HepG2 (cell line): Measurements from ENCODE around the gene METTL23. TPM values are rescaled to one million over a fixed set of nuclear protein-coding genes. Genes with fewer than 3 reads are reported as not detected.
A peak's percentile ranks its signal among the peaks of the same experiment; 100 is the strongest.

ENCODE experiments used
- ATAC-seq: fragments of 200-7000 bp; cut with Tn5 transposase; 3 replicates; pipeline ENCODE4 v1.9.1; 2020; ENCODE audit warnings: mild to moderate bottlenecking, moderate library complexity
- BruUV-seq: library from RNA; stranded (reverse); fragments of 400-500 nt; replicated peaks from 2 replicates; lab custom pipeline; 2021; lab: Mats Ljungman, UMichigan
- CTCF ChIA-PET: fragments of 300-600 bp; formaldehyde crosslinking; extraction: SDS; loops from one replicate; lab custom pipeline; 2021; ENCODE audit warnings: low total read pairs, inconsistent platforms, low intra/inter-chr PET ratio; lab: Yijun Ruan, JAX
- POLR2A ChIA-PET: fragments of 350-600 bp; sonication (Branson Sonifier 250); formaldehyde crosslinking; loops from one replicate; lab custom pipeline; 2020; ENCODE audit warnings: antibody characterized with exemption, inconsistent platforms; lab: Yijun Ruan, JAX
- DNase-seq: peaks from one replicate; pipeline ENCODE4 v3.0.0-alpha.2; 2015; ENCODE audit warnings: low spot score
- FAIRE-seq: peaks from 3 replicates; lab custom pipeline; 2011; peaks lifted over from hg19 to GRCh38; lab: Jason Lieb, UNC
- H2AFZ ChIP-seq: one replicate; pipeline ENCODE4 v1.6.1; 2011; ENCODE audit warnings: low read length, inconsistent platforms
- H3K27ac ChIP-seq: fragments of 300-600 bp; 3 replicates; pipeline ENCODE4 v1.8.0; 2011; ENCODE audit warnings: mixed run types, mild to moderate bottlenecking, mixed read lengths, low read length, inconsistent platforms; ENCODE audit not compliant: insufficient read depth; ENCODE audit errors: extremely low read length
- H3K27me3 ChIP-seq, 2 experiments: fragments of 200-600 bp in 1 of 2; 2 replicates in 1 of 2; 3 replicates in 1 of 2; pipeline versions ENCODE4 v1.6.0 to v1.8.0; 2011; ENCODE audit warnings: low read length in 2 of 2, mild to moderate bottlenecking in 2 of 2, moderate library complexity in 2 of 2, inconsistent platforms in 1 of 2; ENCODE audit not compliant: insufficient read depth in 2 of 2, control insufficient read depth in 1 of 2
- H3K36me3 ChIP-seq, 2 experiments: fragments of 200-600 bp in 1 of 2; replicated peaks in 1 of 2; 2 replicates in 1 of 2; 3 replicates in 1 of 2; pipeline versions ENCODE4 v1.5.1 to v1.8.0; 2011; ENCODE audit warnings: low read length in 2 of 2, inconsistent platforms in 1 of 2; ENCODE audit not compliant: insufficient read depth in 2 of 2, control insufficient read depth in 1 of 2
- H3K4me1 ChIP-seq: 2 replicates; pipeline ENCODE4 v1.5.1; 2012; ENCODE audit warnings: low read length, inconsistent platforms; ENCODE audit not compliant: insufficient read depth
- H3K4me2 ChIP-seq: 2 replicates; pipeline ENCODE4 v1.6.0; 2011; ENCODE audit warnings: low read depth, low read length, inconsistent platforms
- H3K4me3 ChIP-seq, 3 experiments: fragments of 200-600 bp in 1 of 3; sonication (generic), shearing (Covaris generic) in 1 of 3; replicated peaks in 1 of 3; 2 replicates each; pipeline ENCODE4 v1.5.1; 2011 to 2016; ENCODE audit warnings: low read length in 3 of 3, inconsistent platforms in 2 of 3, low read depth in 2 of 3, mild to moderate bottlenecking in 2 of 3, control low read depth in 1 of 3, mixed read lengths in 1 of 3; ENCODE audit not compliant: insufficient read depth in 1 of 3
- H3K79me2 ChIP-seq: one replicate; pipeline ENCODE4 v1.6.1; 2011; ENCODE audit warnings: low read length, inconsistent platforms; ENCODE audit not compliant: insufficient read depth
- H3K9ac ChIP-seq: 2 replicates; pipeline ENCODE4 v1.6.0; 2011; ENCODE audit warnings: mild to moderate bottlenecking, low read depth, low read length, inconsistent platforms; ENCODE audit not compliant: insufficient read depth
- H3K9me3 ChIP-seq: 2 replicates; pipeline ENCODE4 v1.5.1; 2012; ENCODE audit warnings: mild to moderate bottlenecking, low read length
- H4K20me1 ChIP-seq: 2 replicates; pipeline ENCODE4 v1.6.0; 2011; ENCODE audit warnings: inconsistent platforms, mild to moderate bottlenecking, low read length, moderate library complexity; ENCODE audit not compliant: insufficient read depth
- ARNT ChIP-seq: fragments of 450-650 bp; IDR thresholded peaks from 2 replicates; pipeline ENCODE4 v1.6.1; 2017
- CENPT ChIP-seq: sonication (generic); formaldehyde crosslinking; IDR thresholded peaks from 2 replicates; pipeline ENCODE4 v1.8.0; 2022; ENCODE audit warnings: low read depth, mild to moderate bottlenecking, moderate library complexity, missing genetic modification reagents
- CREM ChIP-seq, 2 experiments: sonication (generic) in 1 of 2; formaldehyde crosslinking in 1 of 2; IDR thresholded peaks; 2 replicates each; pipeline versions ENCODE4 v1.4.0 to v1.6.1; 2016 to 2020; ENCODE audit warnings: antibody characterized with exemption in 1 of 2, mild to moderate bottlenecking in 1 of 2, missing genetic modification reagents in 1 of 2
- DNMT3B ChIP-seq: conservative IDR thresholded peaks from 2 replicates; pipeline ENCODE4 v1.6.1; 2016; ENCODE audit warnings: missing biosample characterization, control low read depth
- GABPB1 ChIP-seq: IDR thresholded peaks from 2 replicates; pipeline ENCODE4 v1.6.1; 2016; ENCODE audit warnings: mild to moderate bottlenecking, missing genetic modification reagents, moderate library complexity, missing compliant biosample characterization
- HNRNPLL ChIP-seq: fragments of 200-400 bp; formaldehyde crosslinking; IDR thresholded peaks from 2 replicates; pipeline ENCODE4 v1.6.1; 2017; ENCODE audit warnings: mild to moderate bottlenecking, low read depth, low read length; ENCODE audit not compliant: poor library complexity, severe bottlenecking
- JDP2 ChIP-seq: sonication (generic); formaldehyde crosslinking; IDR thresholded peaks from 2 replicates; pipeline ENCODE4 v1.8.1; 2022; ENCODE audit warnings: missing genetic modification reagents, borderline replicate concordance
- MTA3 ChIP-seq: sonication (generic); formaldehyde crosslinking; IDR thresholded peaks from 2 replicates; pipeline ENCODE4 v1.4.0; 2020; ENCODE audit warnings: missing genetic modification reagents
- POGZ ChIP-seq: sonication (generic); formaldehyde crosslinking; IDR thresholded peaks from 2 replicates; pipeline ENCODE4 v1.4.0; 2020; ENCODE audit warnings: mild to moderate bottlenecking, missing genetic modification reagents
- PRDM4 ChIP-seq: sonication (generic); formaldehyde crosslinking; IDR thresholded peaks from 2 replicates; pipeline ENCODE4 v1.9.0; 2021; ENCODE audit warnings: missing genetic modification reagents, borderline replicate concordance
- RBFOX2 ChIP-seq: fragments of 200-400 bp; formaldehyde crosslinking; IDR thresholded peaks from 2 replicates; pipeline ENCODE4 v1.6.1; 2017; ENCODE audit warnings: low read depth, mild to moderate bottlenecking, low read length
- YY1 ChIP-seq: IDR thresholded peaks from 2 replicates; pipeline ENCODE4 v1.6.1; 2011; ENCODE audit warnings: low read length, low read depth, moderate library complexity, mild to moderate bottlenecking; ENCODE audit not compliant: insufficient read depth, insufficient replicate concordance
- ZHX1 ChIP-seq: sonication (generic); formaldehyde crosslinking; IDR thresholded peaks from 2 replicates; pipeline ENCODE4 v1.8.1; 2022; ENCODE audit warnings: low read depth, mild to moderate bottlenecking, missing genetic modification reagents
- ZMYM2 ChIP-seq: sonication (generic); formaldehyde crosslinking; IDR thresholded peaks from 2 replicates; pipeline ENCODE4 v1.8.0; 2022; ENCODE audit warnings: mild to moderate bottlenecking, missing genetic modification reagents
- ZNF839 ChIP-seq: sonication (generic); formaldehyde crosslinking; IDR thresholded peaks from 2 replicates; pipeline ENCODE4 v1.4.0; 2020; ENCODE audit warnings: missing genetic modification reagents, mild to moderate bottlenecking, borderline replicate concordance
- ZSCAN25 ChIP-seq: sonication (generic); formaldehyde crosslinking; IDR thresholded peaks from 2 replicates; pipeline ENCODE4 v1.8.0; 2022; ENCODE audit warnings: mild to moderate bottlenecking, missing genetic modification reagents
- WGBS: methylation state at CpG from one replicate; pipeline ENCODE4 v1.1.6; 2017; ENCODE audit warnings: low lambda C conversion rate; 5-methylcytosine and 5-hydroxymethylcytosine counted together
- in situ Hi-C: cut with HindIII; loops from 2 replicates; pipeline ENCODE4 v1.10.0; 2017; ENCODE audit warnings: low pct_unique_long_range_greater_than_20kb; ENCODE audit not compliant: extremely low pct_ligation_motif_present
- intact Hi-C: fragments of 100-400 bp; cut with micrococcal nuclease; formaldehyde crosslinking; loops from one replicate; pipeline ENCODE4 v1.10.0; 2022; ENCODE audit not compliant: unreplicated experiment
- polyA plus RNA-seq, 8 experiments: library from polyadenylated mRNA; depleted of rRNA in 3 of 8; stranded (reverse) in 7 of 8; unstranded in 1 of 8; fragments of >200 nt; fragmentation: Illumina TruSeq in 4 of 8; extraction: Trizol in 4 of 8; gene quantifications; 2 replicates each; pipeline versions ENCODE4 v1.2.1 to v1.2.3, GENCODE V29; 2011 to 2016; ENCODE audit warnings: low read depth in 4 of 8, missing spikeins in 1 of 8, mixed read lengths in 1 of 8; ENCODE audit not compliant: insufficient read depth in 1 of 8
- total RNA-seq, 5 experiments: library from RNA; depleted of rRNA; stranded (reverse); fragments of >200 nt; fragmentation: Illumina TruSeq; extraction: Trizol; gene quantifications; 2 replicates each; pipeline ENCODE4 v1.2.3, GENCODE V29; 2016; ENCODE audit warnings: low read depth in 1 of 5

Gene METTL23
- total and polyA plus RNA-seq, 2 of the 13 experiments (the other 11 are each of a cell fraction or from before 2014, with no cell fraction given) = 39.9 to 104 TPM

DNA sequence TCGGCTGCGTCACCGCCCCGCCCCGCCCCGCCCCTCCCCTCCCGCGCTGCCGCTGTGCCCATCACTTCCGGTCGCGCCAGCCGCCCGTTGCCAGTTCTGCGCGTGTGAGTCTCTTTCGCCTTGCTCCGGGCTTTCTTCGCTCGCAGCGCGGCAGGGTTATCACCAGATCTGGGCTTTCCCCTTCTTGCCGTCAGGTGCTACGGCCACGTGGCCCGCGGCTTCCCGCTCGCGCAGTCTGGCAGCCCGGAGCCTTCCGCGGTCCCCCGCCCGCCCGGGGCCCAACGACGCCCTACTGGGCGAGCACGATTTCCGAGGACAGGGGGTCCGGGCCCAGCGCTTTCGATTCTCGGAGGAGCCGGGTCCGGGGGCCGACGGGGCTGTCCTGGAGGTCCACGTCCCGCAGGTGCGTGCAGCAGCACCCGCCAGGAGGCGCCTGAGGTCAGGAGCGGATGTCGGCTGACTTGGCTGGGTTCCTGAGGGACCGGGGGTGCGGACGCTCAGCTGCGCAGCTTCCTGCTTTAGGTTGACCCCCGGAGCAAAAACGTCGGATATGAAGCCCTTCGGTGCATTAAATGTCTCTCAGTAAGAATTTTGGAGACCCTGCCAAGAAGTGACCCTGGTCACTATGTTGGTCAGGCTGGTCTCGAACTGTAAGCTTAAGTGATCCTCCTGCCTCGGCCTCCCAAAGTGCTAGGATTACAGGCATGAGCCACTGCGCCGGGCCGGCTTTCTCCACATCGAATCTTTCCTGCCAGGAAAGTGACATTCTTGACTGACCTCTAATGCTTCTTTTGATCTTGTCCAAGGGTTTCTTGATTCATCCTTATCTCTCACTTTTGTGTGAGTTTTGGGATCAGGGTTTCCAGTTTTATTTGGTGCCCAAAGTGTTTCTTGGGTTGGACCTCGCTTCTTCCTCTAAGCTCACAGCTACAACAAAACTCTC lies at the start of gene METTL23 (continued):
- TF ChIP-seq ZHX1 (CRISPR knock-in tag) (no peak), CENPT (CRISPR knock-in tag) (no peak), RBFOX2 (peak; percentile 91), PRDM4 (CRISPR knock-in tag) (0 out of 2 replicates have a peak, but pooled peaks have one; percentile 84), ARNT (no peak)

DNA sequence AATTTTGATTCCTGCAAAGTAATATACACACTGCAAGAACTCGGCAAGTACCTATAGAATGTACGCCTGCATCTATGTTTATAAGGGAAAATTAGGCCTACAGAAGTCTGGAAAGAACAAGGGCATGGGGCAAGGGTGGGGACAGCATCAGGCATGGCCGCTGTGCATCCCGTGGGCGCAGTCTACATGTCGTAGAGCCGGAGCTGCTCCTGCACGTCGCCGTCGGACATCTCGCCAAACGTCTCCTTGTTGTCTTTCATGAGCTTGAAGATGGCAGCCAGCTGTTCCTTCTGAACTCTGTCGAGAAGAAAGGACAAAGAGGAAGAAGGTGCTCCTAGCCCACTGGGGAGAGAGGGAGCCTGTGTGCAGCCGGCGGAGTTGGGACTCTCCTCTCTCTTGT lies 49.2 kb upstream of the METTL23 start:
- Histone ChIP-seq H3K27ac (no peak overlapping the region), H2AFZ (no peak overlapping the region), H3K9ac (no peak overlapping the region), H3K9me3 (no peaks in the 10 kb centered on the region), H4K20me1 (no peaks in the 10 kb centered on the region), H3K79me2 (no peaks in the 10 kb centered on the region), H3K36me3 (peaks cover 0 to 7% of the 10 kb centered on the region in 2 experiments; a peak in 1 of 5 replicates), H3K4me3 (no peak overlapping the region), H3K4me1 (peaks cover 47% of the 10 kb centered on the region), H3K4me2 (no peak overlapping the region), H3K27me3 (no peaks in the 10 kb centered on the region)
- in situ Hi-C loops (no loop called here), intact Hi-C loops (no loop called here)
- WGBS = 94% methylated on average over 16 of the region's 16 CpGs
- no peak for DNase-seq
- ATAC-seq = no peak
- no peak for FAIRE-seq
- ChIA-PET CTCF (no interaction called here), POLR2A (no interaction called here)
- BruUV-seq = no TSS peak
- TF ChIP-seq POGZ = no peak
- no peak for TF ChIP-seq YY1
- no peak for TF ChIP-seq GABPB1 (CRISPR knock-in tag)
- no peak for TF ChIP-seq DNMT3B
- TF ChIP-seq CREM (IDR thresholded peaks at IDR 0.05) = no peak
- TF ChIP-seq CREM (CRISPR knock-in tag; IDR thresholded peaks at IDR 0.05) = no peak
- no peak for TF ChIP-seq MTA3 (CRISPR knock-in tag)
- no peak for TF ChIP-seq HNRNPLL
- no peak for TF ChIP-seq ZSCAN25
- TF ChIP-seq ZMYM2 (CRISPR knock-in tag) = no peak
- TF ChIP-seq JDP2 (CRISPR knock-in tag) = no peak
- no peak for TF ChIP-seq ZNF839 (CRISPR knock-in tag)
